Mononuclear cell (primary cell): ENCODE measurements around the gene ZNRF3. TPM values are rescaled to one million over a fixed set of nuclear protein-coding genes. Genes with fewer than 3 reads are reported as not detected.
"Not testable (repeated sequence)": the region's sequence is repeated elsewhere in the genome, so short reads cannot be mapped to it uniquely, and the experiment has no call there.

ENCODE experiments used
- H3K27me3 ChIP-seq: 2 replicates; pipeline ENCODE4 v1.6.0; 2011; ENCODE audit warnings: low read length, control low read depth; ENCODE audit not compliant: insufficient read depth
- H3K4me1 ChIP-seq: 2 replicates; pipeline ENCODE4 v1.5.1; 2011; ENCODE audit warnings: mild to moderate bottlenecking, low read length, control low read depth; ENCODE audit not compliant: insufficient read depth
- H3K4me3 ChIP-seq: 2 replicates; pipeline ENCODE4 v1.5.1; 2011; ENCODE audit warnings: mild to moderate bottlenecking, low read length, moderate library complexity
- H3K9me3 ChIP-seq: 2 replicates; pipeline ENCODE4 v1.5.1; 2011; ENCODE audit warnings: low read depth, mild to moderate bottlenecking, control low read depth, low read length
- total RNA-seq: library from RNA; depleted of rRNA; stranded (reverse); fragments of >200 nt; gene quantifications from one replicate; pipeline ENCODE4 v1.2.3, GENCODE V29; 2012

ZNRF3 gene
- total RNA-seq, 1 donor = 0.52 TPM

- no peaks in the 10 kb centered on the region for H3K27me3 ChIP-seq
- H3K4me3 ChIP-seq = no peak overlapping the region
- no peaks in the 10 kb centered on the region for H3K9me3 ChIP-seq
- peaks cover 25% of the 10 kb centered on the region for H3K4me1 ChIP-seq
Observed at GRCh38 chr22:28894334-28894733, 11.0 kb downstream of the ZNRF3 start.

GRCh38 chr22:28894807-28895206 lies 11.4 kb downstream of the ZNRF3 start:
- peaks cover 29% of the 10 kb centered on the region for H3K4me1 ChIP-seq
- H3K9me3 ChIP-seq = no peaks in the 10 kb centered on the region
- H3K27me3 ChIP-seq = peaks cover 1% of the 10 kb centered on the region
- H3K4me3 ChIP-seq = no peak overlapping the region

- Histone ChIP-seq H3K4me1 (peaks cover 31% of the 10 kb centered on the region), H3K4me3 (no peak overlapping the region)
Observed at GRCh38 chr22:28896611-28897010, 13.2 kb downstream of the ZNRF3 start.

GRCh38 chr22:28898233-28898629 lies 14.9 kb downstream of the ZNRF3 start:
- no peaks in the 10 kb centered on the region for H3K9me3 ChIP-seq
- H3K4me1 ChIP-seq = peaks cover 31% of the 10 kb centered on the region
- peaks cover 3% of the 10 kb centered on the region for H3K27me3 ChIP-seq
- H3K4me3 ChIP-seq = no peak overlapping the region

More at GRCh38 chr22:28896611-28897010, 13.2 kb downstream of the ZNRF3 start:
- H3K27me3 ChIP-seq = peaks cover 3% of the 10 kb centered on the region
- H3K9me3 ChIP-seq = no peaks in the 10 kb centered on the region

GRCh38 chr22:28899199-28899853 lies 16.0 kb downstream of the ZNRF3 start:
- Histone ChIP-seq H3K9me3 (no peaks in the 10 kb centered on the region), H3K4me3 (no peak overlapping the region), H3K27me3 (peaks cover 3% of the 10 kb centered on the region), H3K4me1 (peaks cover 26% of the 10 kb centered on the region)

GRCh38 chr22:28900379-28900925 lies 17.1 kb downstream of the ZNRF3 start:
- H3K9me3 ChIP-seq = no peaks in the 10 kb centered on the region
- H3K4me3 ChIP-seq = no peak overlapping the region
- peaks cover 20% of the 10 kb centered on the region for H3K4me1 ChIP-seq
- H3K27me3 ChIP-seq = peaks cover 3% of the 10 kb centered on the region

- H3K27me3 ChIP-seq = peaks cover 3% of the 10 kb centered on the region
- peaks cover 11% of the 10 kb centered on the region for H3K4me1 ChIP-seq
- H3K9me3 ChIP-seq = no peaks in the 10 kb centered on the region
- H3K4me3 ChIP-seq = no peak overlapping the region
Observed at GRCh38 chr22:28902490-28902889, 19.1 kb downstream of the ZNRF3 start.

- no peaks in the 10 kb centered on the region for H3K9me3 ChIP-seq
- peaks cover 3% of the 10 kb centered on the region for H3K27me3 ChIP-seq
- no peak overlapping the region for H3K4me3 ChIP-seq
- peaks cover 11% of the 10 kb centered on the region for H3K4me1 ChIP-seq
Observed at GRCh38 chr22:28903080-28903479, 19.7 kb downstream of the ZNRF3 start.

- peaks cover 11% of the 10 kb centered on the region for H3K4me1 ChIP-seq
- peaks cover 3% of the 10 kb centered on the region for H3K27me3 ChIP-seq
- H3K9me3 ChIP-seq = no peaks in the 10 kb centered on the region
- no peak overlapping the region for H3K4me3 ChIP-seq
Observed at GRCh38 chr22:28903729-28904128, 20.4 kb downstream of the ZNRF3 start.

- no peaks in the 10 kb centered on the region for H3K9me3 ChIP-seq
- peaks cover 3% of the 10 kb centered on the region for H3K27me3 ChIP-seq
- H3K4me1 ChIP-seq = peaks cover 6% of the 10 kb centered on the region
- no peak overlapping the region for H3K4me3 ChIP-seq
Observed at GRCh38 chr22:28904211-28904896, 21.0 kb downstream of the ZNRF3 start.

GRCh38 chr22:28905256-28905832 lies 22.0 kb downstream of the ZNRF3 start:
- H3K4me3 ChIP-seq = no peak overlapping the region
- no peaks in the 10 kb centered on the region for H3K4me1 ChIP-seq
- H3K27me3 ChIP-seq = no peaks in the 10 kb centered on the region
- H3K9me3 ChIP-seq = no peaks in the 10 kb centered on the region

- Histone ChIP-seq H3K9me3 (no peaks in the 10 kb centered on the region), H3K4me3 (no peak overlapping the region), H3K27me3 (no peaks in the 10 kb centered on the region), H3K4me1 (no peaks in the 10 kb centered on the region)
Observed at GRCh38 chr22:28906312-28906711, 22.9 kb downstream of the ZNRF3 start.

- Histone ChIP-seq H3K9me3 (no peaks in the 10 kb centered on the region), H3K4me3 (no peak overlapping the region), H3K4me1 (no peaks in the 10 kb centered on the region), H3K27me3 (no peaks in the 10 kb centered on the region)
Observed at GRCh38 chr22:28907311-28908008, 24.1 kb downstream of the ZNRF3 start.

- not testable (repeated sequence) for H3K9me3 ChIP-seq, H3K4me3 ChIP-seq, H3K27me3 ChIP-seq, H3K4me1 ChIP-seq
Observed at GRCh38 chr22:28908810-28909209, 25.4 kb downstream of the ZNRF3 start.

- no peaks in the 10 kb centered on the region for H3K9me3 ChIP-seq
- H3K4me3 ChIP-seq = no peak overlapping the region
- no peaks in the 10 kb centered on the region for H3K27me3 ChIP-seq
- H3K4me1 ChIP-seq = no peaks in the 10 kb centered on the region
Observed at GRCh38 chr22:28909375-28909774, 26.0 kb downstream of the ZNRF3 start.
